Upper lobe of right lung (tissue), 1 donor: Measurements from ENCODE around the gene TRAF3. TPM values are rescaled to one million over a fixed set of nuclear protein-coding genes. Genes with fewer than 3 reads are reported as not detected.
A peak's percentile ranks its signal among the peaks of the same experiment; 100 is the strongest.

Experiments
- ATAC-seq: fragments of 200-7000 bp; cut with Tn5 transposase; one replicate; pipeline ENCODE4 v1.9.1; 2020; ENCODE audit warnings: mild to moderate bottlenecking, moderate library complexity
- DNase-seq: peaks from one replicate; pipeline ENCODE4 v3.0.0-alpha.2; 2020
- H3K27ac ChIP-seq: fragments of 200-600 bp; one replicate; pipeline ENCODE4 v1.8.0; 2022
- H3K27me3 ChIP-seq: fragments of 200-600 bp; one replicate; pipeline ENCODE4 v1.8.0; 2022; ENCODE audit warnings: mild to moderate bottlenecking
- H3K36me3 ChIP-seq: fragments of 200-600 bp; one replicate; pipeline ENCODE4 v1.8.0; 2022
- H3K4me1 ChIP-seq: fragments of 200-600 bp; one replicate; pipeline ENCODE4 v1.8.0; 2022
- H3K4me3 ChIP-seq: fragments of 200-600 bp; one replicate; pipeline ENCODE4 v1.8.0; 2022; ENCODE audit warnings: mild to moderate bottlenecking
- H3K9me3 ChIP-seq: fragments of 200-600 bp; one replicate; pipeline ENCODE4 v1.8.0; 2022
- CTCF ChIP-seq: fragments of 200-600 bp; IDR thresholded peaks from one replicate; pipeline ENCODE4 v1.8.0; 2022; ENCODE audit warnings: antibody characterized with exemption
- intact Hi-C: fragments of 100-400 bp; cut with DNase I; formaldehyde crosslinking; loops from one replicate; pipeline ENCODE4 v1.11.0; 2022
- total RNA-seq: library from RNA; stranded (reverse); fragmentation: NEBNext Ultra II Directional; extraction: Animal tissue kit (Norgen Biotek cat#: 25700); gene quantifications from one replicate; pipeline ENCODE4 v1.2.1, GENCODE V29; 2021
- donor health status: DM: no; HTN: yes; CAD: no; lungs with severe emphysema.

The TRAF3 gene
- total RNA-seq, 1 donor from 2014 or later: 22.3 TPM

GRCh38 chr14:102878174-102878969 is 101.1 kb downstream of the TRAF3 start:
- Histone ChIP-seq H3K4me1 (no peaks in the 10 kb centered on the region), H3K4me3 (no peak overlapping the region), H3K9me3 (no peaks in the 10 kb centered on the region), H3K27me3 (no peaks in the 10 kb centered on the region), H3K27ac (no peak overlapping the region), H3K36me3 (peaks cover 13% of the 10 kb centered on the region)
- no peak for DNase-seq
- intact Hi-C loops: no loop called here
- no peak for TF ChIP-seq CTCF
- ATAC-seq: peak; percentile 61

- H3K36me3 ChIP-seq: peaks cover 7% of the 10 kb centered on the region
- peak; percentile 78 for ATAC-seq
- intact Hi-C loops: no loop called here
These were observed 101.8 kb downstream of the TRAF3 start for GRCh38 chr14:102878970-102879460.

DNA sequence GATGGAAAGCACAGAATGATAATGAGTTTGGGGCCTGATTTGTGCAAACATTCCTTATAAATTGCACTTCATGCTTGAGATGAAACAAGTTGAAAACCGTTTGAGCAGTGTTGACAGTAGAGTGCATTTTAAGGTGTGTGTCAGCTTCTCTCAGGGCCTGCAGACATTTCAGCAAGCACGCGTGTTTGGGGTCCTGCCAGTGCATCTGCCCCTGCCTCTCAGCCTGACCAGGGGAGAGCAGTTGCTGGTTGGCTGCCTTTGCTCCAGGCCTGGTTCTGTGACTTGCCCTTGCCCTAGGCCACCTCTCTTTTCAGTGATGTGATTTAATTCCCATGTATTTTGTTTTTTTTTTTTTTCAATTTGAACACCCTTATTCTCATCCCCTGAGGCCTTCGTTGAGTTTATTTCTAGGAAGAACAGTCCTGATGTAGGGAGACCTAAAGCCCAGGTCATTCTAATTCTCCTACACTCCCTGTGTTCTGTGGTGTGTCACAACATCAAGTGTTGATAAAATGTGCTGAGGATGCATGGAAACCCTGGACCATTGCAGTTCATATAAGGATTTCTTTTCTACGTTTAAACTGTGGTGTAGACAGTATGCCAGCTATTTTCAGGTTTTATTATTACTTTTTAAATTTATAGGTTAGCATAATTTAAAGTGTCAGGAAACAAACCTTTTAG is 105.1 kb downstream of the TRAF3 start:
- no peak for TF ChIP-seq CTCF
- intact Hi-C loops: no loop called here
- DNase-seq (no peak), ATAC-seq (no peak)
- H3K4me1 ChIP-seq: no peaks in the 10 kb centered on the region
- peaks cover 4% of the 10 kb centered on the region for H3K36me3 ChIP-seq
- H3K27me3 ChIP-seq: no peaks in the 10 kb centered on the region
- no peak overlapping the region for H3K27ac ChIP-seq
- no peaks in the 10 kb centered on the region for H3K9me3 ChIP-seq
- H3K4me3 ChIP-seq: no peak overlapping the region

More at GRCh38 chr14:102878970-102879460, 101.8 kb downstream of the TRAF3 start:
- Histone ChIP-seq H3K27me3 (no peaks in the 10 kb centered on the region), H3K9me3 (no peaks in the 10 kb centered on the region), H3K4me3 (no peak overlapping the region), H3K27ac (no peak overlapping the region), H3K4me1 (no peaks in the 10 kb centered on the region)
- DNase-seq: no peak
- no peak for TF ChIP-seq CTCF

GRCh38 chr14:102883089-102883541 is 105.9 kb downstream of the TRAF3 start:
- no peak for ATAC-seq
- Histone ChIP-seq H3K27ac (no peak overlapping the region), H3K9me3 (no peaks in the 10 kb centered on the region), H3K27me3 (no peaks in the 10 kb centered on the region), H3K4me3 (no peak overlapping the region), H3K4me1 (no peaks in the 10 kb centered on the region), H3K36me3 (peaks cover 4% of the 10 kb centered on the region)
- intact Hi-C loops: no loop called here
- DNase-seq: no peak
- no peak for TF ChIP-seq CTCF

- Histone ChIP-seq H3K36me3 (peaks cover 4% of the 10 kb centered on the region), H3K9me3 (no peaks in the 10 kb centered on the region), H3K4me1 (no peaks in the 10 kb centered on the region), H3K4me3 (no peak overlapping the region), H3K27ac (no peak overlapping the region), H3K27me3 (no peaks in the 10 kb centered on the region)
- DNase-seq (no peak), ATAC-seq (no peak)
- intact Hi-C loops: no loop called here
- TF ChIP-seq CTCF: no peak
These were observed 106.3 kb downstream of the TRAF3 start for GRCh38 chr14:102883554-102883953.
